Measurements from ENCODE around the gene ARMH2.
"Not testable (repeated sequence)": the region's sequence is repeated elsewhere in the genome, so short reads cannot be mapped to it uniquely, and the experiment has no call there.

Gene ARMH2

GRCh38 chr6:24754378-24754777 is 44.3 kb downstream of the ARMH2 start:
- not testable (repeated sequence) for H3K4me1 ChIP-seq (ENCODE audit: insufficient read depth, low read length); H3K36me3 ChIP-seq (ENCODE audit: insufficient read depth, low read length); H2AFZ ChIP-seq (ENCODE audit: low read depth, low read length); H3K9me3 ChIP-seq (ENCODE audit: low read length); H3K4me3 ChIP-seq (ENCODE audit: low read length); H3K27me3 ChIP-seq (ENCODE audit: insufficient read depth, low read length)

GRCh38 chr6:24753545-24753944 is 45.2 kb downstream of the ARMH2 start:
- Histone ChIP-seq H3K27me3 (ENCODE audit: insufficient read depth, low read length) (no peaks in the 10 kb centered on the region), H3K4me3 (ENCODE audit: low read length) (no peak overlapping the region), H3K4me1 (ENCODE audit: insufficient read depth, low read length) (no peaks in the 10 kb centered on the region), H3K36me3 (ENCODE audit: insufficient read depth, low read length) (no peaks in the 10 kb centered on the region), H3K9me3 (ENCODE audit: low read length) (no peaks in the 10 kb centered on the region), H2AFZ (ENCODE audit: low read depth, low read length) (no peak overlapping the region)

GRCh38 chr6:24752917-24753492 is 45.7 kb downstream of the ARMH2 start:
- H3K36me3 ChIP-seq (ENCODE audit: insufficient read depth, low read length): no peaks in the 10 kb centered on the region
- H3K27me3 ChIP-seq (ENCODE audit: insufficient read depth, low read length): no peaks in the 10 kb centered on the region
- no peak overlapping the region for H2AFZ ChIP-seq (ENCODE audit: low read depth, low read length)
- H3K9me3 ChIP-seq (ENCODE audit: low read length): no peaks in the 10 kb centered on the region
- H3K4me3 ChIP-seq (ENCODE audit: low read length): no peak overlapping the region
- no peaks in the 10 kb centered on the region for H3K4me1 ChIP-seq (ENCODE audit: insufficient read depth, low read length)

- no peaks in the 10 kb centered on the region for H3K4me1 ChIP-seq (ENCODE audit: insufficient read depth, low read length)
- H3K27me3 ChIP-seq (ENCODE audit: insufficient read depth, low read length): no peaks in the 10 kb centered on the region
- H3K36me3 ChIP-seq (ENCODE audit: insufficient read depth, low read length): no peaks in the 10 kb centered on the region
- no peak overlapping the region for H2AFZ ChIP-seq (ENCODE audit: low read depth, low read length)
- no peaks in the 10 kb centered on the region for H3K9me3 ChIP-seq (ENCODE audit: low read length)
- H3K4me3 ChIP-seq (ENCODE audit: low read length): no peak overlapping the region
Measured at GRCh38 chr6:24752503-24752902, 46.2 kb downstream of the ARMH2 start.

- not testable (repeated sequence) for H3K9me3 ChIP-seq (ENCODE audit: low read length); H3K4me3 ChIP-seq (ENCODE audit: low read length); H3K36me3 ChIP-seq (ENCODE audit: insufficient read depth, low read length); H3K27me3 ChIP-seq (ENCODE audit: insufficient read depth, low read length); H2AFZ ChIP-seq (ENCODE audit: low read depth, low read length); H3K4me1 ChIP-seq (ENCODE audit: insufficient read depth, low read length)
Measured at GRCh38 chr6:24750878-24751277, 47.8 kb downstream of the ARMH2 start.

- Histone ChIP-seq H3K9me3 (ENCODE audit: low read length) (no peaks in the 10 kb centered on the region), H3K36me3 (ENCODE audit: insufficient read depth, low read length) (no peaks in the 10 kb centered on the region), H2AFZ (ENCODE audit: low read depth, low read length) (no peak overlapping the region), H3K27me3 (ENCODE audit: insufficient read depth, low read length) (no peaks in the 10 kb centered on the region), H3K4me3 (ENCODE audit: low read length) (no peak overlapping the region), H3K4me1 (ENCODE audit: insufficient read depth, low read length) (no peaks in the 10 kb centered on the region)
Measured at GRCh38 chr6:24749297-24749696, 49.4 kb downstream of the ARMH2 start.

Measured in neuron (in vitro differentiated cells).